Measurements from ENCODE around the gene TMX3.

The TMX3 gene

GRCh38 chr18:68640861-68641260, 74.0 kb downstream of the TMX3 start:
- no peak for DNase-seq (ENCODE audit: low read depth)
- TF ChIP-seq, protein P1, sequence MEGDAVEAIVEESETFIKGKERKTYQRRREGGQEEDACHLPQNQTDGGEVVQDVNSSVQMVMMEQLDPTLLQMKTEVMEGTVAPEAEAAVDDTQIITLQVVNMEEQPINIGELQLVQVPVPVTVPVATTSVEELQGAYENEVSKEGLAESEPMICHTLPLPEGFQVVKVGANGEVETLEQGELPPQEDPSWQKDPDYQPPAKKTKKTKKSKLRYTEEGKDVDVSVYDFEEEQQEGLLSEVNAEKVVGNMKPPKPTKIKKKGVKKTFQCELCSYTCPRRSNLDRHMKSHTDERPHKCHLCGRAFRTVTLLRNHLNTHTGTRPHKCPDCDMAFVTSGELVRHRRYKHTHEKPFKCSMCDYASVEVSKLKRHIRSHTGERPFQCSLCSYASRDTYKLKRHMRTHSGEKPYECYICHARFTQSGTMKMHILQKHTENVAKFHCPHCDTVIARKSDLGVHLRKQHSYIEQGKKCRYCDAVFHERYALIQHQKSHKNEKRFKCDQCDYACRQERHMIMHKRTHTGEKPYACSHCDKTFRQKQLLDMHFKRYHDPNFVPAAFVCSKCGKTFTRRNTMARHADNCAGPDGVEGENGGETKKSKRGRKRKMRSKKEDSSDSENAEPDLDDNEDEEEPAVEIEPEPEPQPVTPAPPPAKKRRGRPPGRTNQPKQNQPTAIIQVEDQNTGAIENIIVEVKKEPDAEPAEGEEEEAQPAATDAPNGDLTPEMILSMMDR (IDR thresholded peaks at IDR 0.05; ENCODE audit: insufficient read depth, low read depth, low read length, missing control alignments): no peak
- no peak overlapping the region for H3K4me3 ChIP-seq (ENCODE audit: low read length)

DNA sequence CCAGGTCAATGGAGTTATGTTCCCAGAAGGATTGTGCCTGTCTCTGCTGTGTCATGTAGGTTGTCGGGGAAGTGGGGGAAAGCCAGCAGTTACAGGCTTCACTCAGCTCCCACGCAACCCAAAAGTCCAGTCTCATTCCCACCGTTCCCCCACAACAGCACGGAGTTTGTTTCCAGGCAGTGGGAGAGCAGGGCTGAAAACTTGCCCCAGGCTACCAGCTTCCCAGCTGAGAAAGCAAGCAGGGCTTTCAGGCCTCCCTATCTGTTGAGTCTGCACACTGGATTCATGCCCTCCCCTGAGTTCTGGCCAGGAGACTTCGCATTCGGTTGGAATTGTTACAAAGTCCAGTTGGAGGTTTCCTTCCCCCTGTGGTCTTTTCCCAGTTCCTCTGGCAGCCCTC, 76.3 kb downstream of the TMX3 start:
- DNase-seq (ENCODE audit: low read depth): no peak
- H3K4me3 ChIP-seq (ENCODE audit: low read length): no peak overlapping the region
- TF ChIP-seq, protein P1 (IDR thresholded peaks at IDR 0.05; ENCODE audit: insufficient read depth, low read depth, low read length, missing control alignments): no peak

- no peak for DNase-seq (ENCODE audit: low read depth)
- H3K4me3 ChIP-seq (ENCODE audit: low read length): no peak overlapping the region
- TF ChIP-seq, protein P1 (IDR thresholded peaks at IDR 0.05; ENCODE audit: insufficient read depth, low read depth, low read length, missing control alignments): no peak
Observed at GRCh38 chr18:68627812-68628211, 87.1 kb downstream of the TMX3 start.

Data from epithelial cell of esophagus (primary cell).